H9 (cell line): ENCODE results near the gene EIF6. TPM values are rescaled to one million over a fixed set of nuclear protein-coding genes. Genes with fewer than 3 reads are reported as not detected.

ENCODE experiments used
- DNase-seq: peaks from one replicate; pipeline ENCODE4 v3.0.0-alpha.2; 2017
- H2AFZ ChIP-seq: one replicate; pipeline ENCODE4 v1.6.1; 2013; ENCODE audit warnings: mild to moderate bottlenecking, low read length, control low read depth, moderate library complexity
- H2AK5ac ChIP-seq: 2 replicates; pipeline ENCODE4 v1.6.1; 2013; ENCODE audit warnings: low read length, control low read depth, mixed read lengths; ENCODE audit not compliant: insufficient read length
- H2BK120ac ChIP-seq: one replicate; pipeline ENCODE4 v1.6.1; 2013; ENCODE audit warnings: low read depth, mild to moderate bottlenecking, low read length, control low read depth, inconsistent platforms; ENCODE audit not compliant: poor library complexity, severe bottlenecking
- H2BK12ac ChIP-seq: 2 replicates; pipeline ENCODE4 v1.6.1; 2013; ENCODE audit warnings: low read length, control low read depth, mixed read lengths, low read depth; ENCODE audit not compliant: insufficient read length
- H2BK15ac ChIP-seq: 2 replicates; pipeline ENCODE4 v1.6.1; 2013; ENCODE audit warnings: low read depth, low read length, control low read depth
- H2BK20ac ChIP-seq: one replicate; pipeline ENCODE4 v1.6.1; 2013; ENCODE audit warnings: low read depth, mild to moderate bottlenecking, low read length, control low read depth, inconsistent platforms; ENCODE audit not compliant: poor library complexity, severe bottlenecking
- H2BK5ac ChIP-seq: 2 replicates; pipeline ENCODE4 v1.6.1; 2013; ENCODE audit warnings: low read length, control low read depth, mixed read lengths; ENCODE audit not compliant: insufficient read length
- H3K14ac ChIP-seq: 2 replicates; pipeline ENCODE4 v1.6.1; 2013; ENCODE audit warnings: low read length, control low read depth; ENCODE audit not compliant: insufficient read depth
- H3K18ac ChIP-seq: 2 replicates; pipeline ENCODE4 v1.6.1; 2013; ENCODE audit warnings: low read depth, mild to moderate bottlenecking, mixed read lengths, low read length, control low read depth; ENCODE audit not compliant: insufficient read length
- H3K23ac ChIP-seq: 2 replicates; pipeline ENCODE4 v1.6.1; 2013; ENCODE audit warnings: low read length, control low read depth, mixed read lengths, low read depth; ENCODE audit not compliant: insufficient read length
- H3K23me2 ChIP-seq: 2 replicates; pipeline ENCODE4 v1.6.1; 2013; ENCODE audit warnings: low read depth, mild to moderate bottlenecking, mixed read lengths, low read length, control low read depth; ENCODE audit not compliant: insufficient read length, poor library complexity, severe bottlenecking
- H3K27ac ChIP-seq: 2 replicates; pipeline ENCODE4 v1.5.1; 2013; ENCODE audit warnings: low read length, control low read depth, mixed read lengths, low read depth; ENCODE audit not compliant: insufficient read length
- H3K27me3 ChIP-seq: 2 replicates; pipeline ENCODE4 v1.6.1; 2013; ENCODE audit warnings: low read length, control low read depth, inconsistent platforms; ENCODE audit not compliant: insufficient read depth
- H3K4ac ChIP-seq: 2 replicates; pipeline ENCODE4 v1.6.1; 2013; ENCODE audit warnings: low read depth, mild to moderate bottlenecking, control low read depth, inconsistent platforms, low read length, moderate library complexity
- H3K4me1 ChIP-seq: 2 replicates; pipeline ENCODE4 v1.6.1; 2013; ENCODE audit warnings: low read length, control low read depth, inconsistent platforms; ENCODE audit not compliant: insufficient read depth
- H3K4me2 ChIP-seq: 2 replicates; pipeline ENCODE4 v1.6.1; 2013; ENCODE audit warnings: low read length, control low read depth, mixed read lengths; ENCODE audit not compliant: insufficient read length, insufficient read depth
- H3K56ac ChIP-seq: 2 replicates; pipeline ENCODE4 v1.6.1; 2013; ENCODE audit warnings: low read depth, mild to moderate bottlenecking, mixed read lengths, low read length, control low read depth; ENCODE audit not compliant: insufficient read length
- H3K79me1 ChIP-seq: 2 replicates; pipeline ENCODE4 v1.6.1; 2013; ENCODE audit warnings: low read depth, mild to moderate bottlenecking, moderate library complexity, low read length, control low read depth, inconsistent platforms; ENCODE audit not compliant: insufficient read depth, poor library complexity, severe bottlenecking
- H3K79me2 ChIP-seq: 2 replicates; pipeline ENCODE4 v1.6.1; 2013; ENCODE audit warnings: low read length, control low read depth, inconsistent platforms; ENCODE audit not compliant: insufficient read depth
- H3K9ac ChIP-seq: 2 replicates; pipeline ENCODE4 v1.6.1; 2013; ENCODE audit warnings: low read length, control low read depth, mixed read lengths; ENCODE audit not compliant: insufficient read length; ENCODE audit errors: extremely low read depth
- H3K9me3 ChIP-seq: one replicate; pipeline ENCODE4 v1.6.1; 2013; ENCODE audit warnings: low read depth, low read length, inconsistent platforms; ENCODE audit not compliant: control insufficient read depth
- H3T11ph ChIP-seq: one replicate; pipeline ENCODE4 v1.6.1; 2013; ENCODE audit warnings: mild to moderate bottlenecking, low read length, control low read depth, inconsistent platforms
- H4K20me1 ChIP-seq: one replicate; pipeline ENCODE4 v1.6.1; 2013; ENCODE audit not compliant: control insufficient read depth, insufficient read length, insufficient read depth
- H4K5ac ChIP-seq: 2 replicates; pipeline ENCODE4 v1.6.1; 2013; ENCODE audit warnings: low read depth, mild to moderate bottlenecking, mixed read lengths, low read length, control low read depth; ENCODE audit not compliant: insufficient read length
- H4K8ac ChIP-seq: replicated peaks from 2 replicates; pipeline ENCODE4 v1.6.1; 2013; ENCODE audit warnings: low read length, control low read depth, mixed read lengths, low read depth; ENCODE audit not compliant: insufficient read length
- H4K91ac ChIP-seq: 2 replicates; pipeline ENCODE4 v1.6.1; 2013; ENCODE audit warnings: low read depth, mild to moderate bottlenecking, moderate library complexity, mixed read lengths, low read length, control low read depth; ENCODE audit not compliant: insufficient read length
- H3K27ac Mint-ChIP-seq, 3 experiments: 2 replicates in 2 of 3; 3 replicates in 1 of 3; pipeline ENCODE4 v1.8.0; 2020 to 2021; ENCODE audit warnings: mixed read lengths in 3 of 3, mild to moderate bottlenecking in 1 of 3, moderate library complexity in 1 of 3
- H3K27me3 Mint-ChIP-seq: 2 replicates; pipeline ENCODE4 v1.8.0; 2021; ENCODE audit warnings: low read depth, mild to moderate bottlenecking, moderate library complexity, mixed read lengths
- H3K36me3 Mint-ChIP-seq, 3 experiments: 2 replicates in 2 of 3; 3 replicates in 1 of 3; pipeline ENCODE4 v1.8.0; 2020 to 2021; ENCODE audit warnings: low read depth in 3 of 3, mixed read lengths in 3 of 3; ENCODE audit not compliant: insufficient read depth in 1 of 3
- H3K4me1 Mint-ChIP-seq, 2 experiments: 2 replicates each; pipeline ENCODE4 v1.8.0; 2020; ENCODE audit warnings: mixed read lengths in 2 of 2
- H3K4me3 Mint-ChIP-seq, 2 experiments: 2 replicates in 1 of 2; 3 replicates in 1 of 2; pipeline ENCODE4 v1.8.0; 2020 to 2021; ENCODE audit warnings: mild to moderate bottlenecking in 2 of 2, mixed read lengths in 2 of 2, moderate library complexity in 1 of 2
- H3K9me3 Mint-ChIP-seq, 2 experiments: 2 replicates in 1 of 2; 3 replicates in 1 of 2; pipeline ENCODE4 v1.8.0; 2020; ENCODE audit warnings: mild to moderate bottlenecking in 2 of 2, mixed read lengths in 2 of 2, moderate library complexity in 1 of 2
- WGBS: extraction: QIAGEN DNeasy Blood & Tissue Kit; methylation state at CpG from one replicate; pipeline ENCODE4 v1.1.7; 2013; ENCODE audit warnings: missing lambda C conversion rate, low lambda C conversion rate, mixed read lengths; ENCODE audit not compliant: insufficient read length; ENCODE audit errors: extremely low coverage; 5-methylcytosine and 5-hydroxymethylcytosine counted together
- total RNA-seq: library from RNA; stranded (reverse); gene quantifications from 2 replicates; pipeline ENCODE4 v1.2.1, GENCODE V29; 2021
- TF ChIP-seq, protein P1 (sequence below): fragments of 200-600 bp; sonication (generic); conservative IDR thresholded peaks from 3 replicates; pipeline ENCODE4 v1.8.0; 2021; ENCODE audit warnings: antibody characterized with exemption, mild to moderate bottlenecking

Gene EIF6
- total RNA-seq, 1 experiment from 2014 or later, result 150 TPM

- Histone ChIP-seq H2BK120ac (no peak overlapping the region), H2BK20ac (no peak overlapping the region), H4K8ac (no peak overlapping the region), H3K4me1 (no peaks in the 10 kb centered on the region; the same call in 1 of the 2 replicates), H4K91ac (no peak overlapping the region), H4K20me1 (no peaks in the 10 kb centered on the region), H3K23ac (no peak overlapping the region), H2AK5ac (no peak overlapping the region), H3K27ac (no peak overlapping the region), H3K9me3 (no peaks in the 10 kb centered on the region), H3K27me3 (no peaks in the 10 kb centered on the region), H3K79me1 (no peaks in the 10 kb centered on the region), H3K23me2 (no peaks in the 10 kb centered on the region), H3K18ac (no peak overlapping the region), H2BK12ac (no peak overlapping the region), H2AFZ (no peak overlapping the region), H3K4me2 (no peak overlapping the region), H2BK5ac (no peak overlapping the region), H3K14ac (no peak overlapping the region), H3K9ac (no peak overlapping the region), H3K79me2 (no peaks in the 10 kb centered on the region), H3K56ac (no peak overlapping the region), H2BK15ac (no peak overlapping the region), H3K4ac (no peak overlapping the region), H4K5ac (no peak overlapping the region), H3T11ph (no peak overlapping the region)
- Mint-ChIP-seq H3K27me3 (peaks cover 10% of the 10 kb centered on the region), H3K9me3 (no peaks in the 10 kb centered on the region), H3K36me3 (no peaks in the 10 kb centered on the region; a peak in 1 of 7 replicates), H3K4me1 (peaks cover 0 to 4% of the 10 kb centered on the region in 2 experiments; a peak in 1 of 4 replicates), H3K4me3 (no peak overlapping the region), H3K27ac (no peak overlapping the region)
- no peak for DNase-seq
- TF ChIP-seq, protein P1, sequence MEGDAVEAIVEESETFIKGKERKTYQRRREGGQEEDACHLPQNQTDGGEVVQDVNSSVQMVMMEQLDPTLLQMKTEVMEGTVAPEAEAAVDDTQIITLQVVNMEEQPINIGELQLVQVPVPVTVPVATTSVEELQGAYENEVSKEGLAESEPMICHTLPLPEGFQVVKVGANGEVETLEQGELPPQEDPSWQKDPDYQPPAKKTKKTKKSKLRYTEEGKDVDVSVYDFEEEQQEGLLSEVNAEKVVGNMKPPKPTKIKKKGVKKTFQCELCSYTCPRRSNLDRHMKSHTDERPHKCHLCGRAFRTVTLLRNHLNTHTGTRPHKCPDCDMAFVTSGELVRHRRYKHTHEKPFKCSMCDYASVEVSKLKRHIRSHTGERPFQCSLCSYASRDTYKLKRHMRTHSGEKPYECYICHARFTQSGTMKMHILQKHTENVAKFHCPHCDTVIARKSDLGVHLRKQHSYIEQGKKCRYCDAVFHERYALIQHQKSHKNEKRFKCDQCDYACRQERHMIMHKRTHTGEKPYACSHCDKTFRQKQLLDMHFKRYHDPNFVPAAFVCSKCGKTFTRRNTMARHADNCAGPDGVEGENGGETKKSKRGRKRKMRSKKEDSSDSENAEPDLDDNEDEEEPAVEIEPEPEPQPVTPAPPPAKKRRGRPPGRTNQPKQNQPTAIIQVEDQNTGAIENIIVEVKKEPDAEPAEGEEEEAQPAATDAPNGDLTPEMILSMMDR, result no peak
- WGBS, result no CpG with 5 or more reads among the region's 23 CpGs
These were observed 8.1 kb upstream of the EIF6 start for GRCh38 chr20:35292504-35293285.
